HG02870 (cell line): Measurements from ENCODE around the gene ACSF2.
"Not testable (repeated sequence)": the region's sequence is repeated elsewhere in the genome, so short reads cannot be mapped to it uniquely, and the experiment has no call there.

Experiments
- ATAC-seq: cut with Tn5 transposase; IDR thresholded peaks from one replicate; pipeline ENCODE4 v1.9.1; 2021; ENCODE audit warnings: mild to moderate bottlenecking, moderate library complexity; ENCODE audit not compliant: unreplicated experiment

Gene ACSF2, protein sequence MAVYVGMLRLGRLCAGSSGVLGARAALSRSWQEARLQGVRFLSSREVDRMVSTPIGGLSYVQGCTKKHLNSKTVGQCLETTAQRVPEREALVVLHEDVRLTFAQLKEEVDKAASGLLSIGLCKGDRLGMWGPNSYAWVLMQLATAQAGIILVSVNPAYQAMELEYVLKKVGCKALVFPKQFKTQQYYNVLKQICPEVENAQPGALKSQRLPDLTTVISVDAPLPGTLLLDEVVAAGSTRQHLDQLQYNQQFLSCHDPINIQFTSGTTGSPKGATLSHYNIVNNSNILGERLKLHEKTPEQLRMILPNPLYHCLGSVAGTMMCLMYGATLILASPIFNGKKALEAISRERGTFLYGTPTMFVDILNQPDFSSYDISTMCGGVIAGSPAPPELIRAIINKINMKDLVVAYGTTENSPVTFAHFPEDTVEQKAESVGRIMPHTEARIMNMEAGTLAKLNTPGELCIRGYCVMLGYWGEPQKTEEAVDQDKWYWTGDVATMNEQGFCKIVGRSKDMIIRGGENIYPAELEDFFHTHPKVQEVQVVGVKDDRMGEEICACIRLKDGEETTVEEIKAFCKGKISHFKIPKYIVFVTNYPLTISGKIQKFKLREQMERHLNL

DNA sequence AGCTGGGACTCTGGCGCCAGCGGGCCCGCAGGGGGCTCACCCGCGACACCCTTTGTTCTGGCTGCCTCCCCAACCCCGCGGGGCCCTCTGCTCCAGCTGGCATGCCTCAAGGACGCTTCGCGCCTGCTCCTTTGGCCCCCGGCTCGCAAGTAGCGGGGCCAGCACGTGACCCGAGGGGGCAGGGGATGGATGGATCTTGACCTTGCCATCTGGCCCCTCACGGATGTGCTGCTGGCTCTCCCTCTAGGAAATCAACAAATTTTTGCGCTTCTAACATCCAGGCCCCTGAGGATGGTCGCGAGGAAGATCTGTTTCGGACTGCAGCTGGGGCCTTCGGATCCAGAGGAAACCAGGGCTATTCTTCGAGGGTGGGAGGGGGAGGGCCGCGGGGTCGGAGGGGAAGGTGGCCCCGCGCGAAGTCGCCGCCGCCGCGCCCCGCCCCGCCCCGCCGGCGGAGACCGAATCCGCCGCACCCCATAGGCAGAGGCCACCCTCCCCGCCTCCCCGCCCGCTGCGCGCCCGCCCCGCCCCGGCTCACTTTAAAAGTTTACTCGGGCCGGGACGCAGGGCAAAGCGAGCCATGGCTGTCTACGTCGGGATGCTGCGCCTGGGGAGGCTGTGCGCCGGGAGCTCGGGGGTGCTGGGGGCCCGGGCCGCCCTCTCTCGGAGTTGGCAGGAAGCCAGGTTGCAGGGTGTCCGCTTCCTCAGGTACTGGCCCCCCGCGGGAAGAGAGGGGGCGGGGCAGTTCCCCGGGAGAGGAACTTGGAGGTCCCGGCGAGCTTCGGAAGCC, at the start of gene ACSF2:
Gene ACSF2 (plus strand): TSS at position 537 of the 790 bp plus-strand sequence. CDS start 44 bp downstream, at position 581.
- ATAC-seq, result no peak

DNA sequence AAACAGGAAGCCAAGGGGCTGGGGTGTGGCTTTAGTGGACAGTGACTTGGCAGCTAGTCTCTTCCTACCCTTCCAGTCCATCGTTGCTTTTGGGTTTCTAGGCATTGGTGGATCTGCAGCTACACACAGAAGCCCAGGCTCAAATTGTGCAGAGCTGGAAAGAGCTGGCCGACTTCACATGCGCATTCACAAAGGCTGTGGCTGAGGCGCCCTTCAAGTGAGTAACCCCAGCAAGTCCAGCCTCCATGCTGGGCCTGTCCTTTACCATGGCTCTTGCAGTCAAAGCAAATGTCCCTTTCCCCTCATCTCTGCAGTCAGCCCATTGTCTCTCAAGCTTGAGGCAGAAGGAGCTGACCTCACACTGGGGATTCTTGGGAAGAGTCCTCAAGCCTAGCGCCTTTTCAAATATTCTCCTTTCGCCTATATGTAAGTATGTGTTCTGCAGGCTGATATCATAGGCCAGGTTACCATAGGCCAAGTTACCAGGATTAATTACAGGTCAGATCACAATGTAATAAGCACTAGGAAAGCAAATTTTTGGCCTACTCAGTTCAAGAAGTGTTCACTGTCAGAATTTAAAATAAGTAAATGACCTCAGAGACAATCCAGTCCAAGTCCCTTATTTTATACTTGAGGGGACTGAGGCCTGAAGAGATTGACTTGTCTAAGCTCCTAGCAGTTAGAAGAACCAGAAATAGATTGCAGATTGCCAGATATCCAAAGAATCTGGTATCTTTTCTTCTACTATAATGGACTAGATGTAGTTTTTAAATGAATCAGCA, 46.5 kb upstream of the ACSF2 start:
- no peak for ATAC-seq

- no peak for ATAC-seq
Measured at GRCh38 chr17:50380369-50381259, 45.4 kb upstream of the ACSF2 start.

DNA sequence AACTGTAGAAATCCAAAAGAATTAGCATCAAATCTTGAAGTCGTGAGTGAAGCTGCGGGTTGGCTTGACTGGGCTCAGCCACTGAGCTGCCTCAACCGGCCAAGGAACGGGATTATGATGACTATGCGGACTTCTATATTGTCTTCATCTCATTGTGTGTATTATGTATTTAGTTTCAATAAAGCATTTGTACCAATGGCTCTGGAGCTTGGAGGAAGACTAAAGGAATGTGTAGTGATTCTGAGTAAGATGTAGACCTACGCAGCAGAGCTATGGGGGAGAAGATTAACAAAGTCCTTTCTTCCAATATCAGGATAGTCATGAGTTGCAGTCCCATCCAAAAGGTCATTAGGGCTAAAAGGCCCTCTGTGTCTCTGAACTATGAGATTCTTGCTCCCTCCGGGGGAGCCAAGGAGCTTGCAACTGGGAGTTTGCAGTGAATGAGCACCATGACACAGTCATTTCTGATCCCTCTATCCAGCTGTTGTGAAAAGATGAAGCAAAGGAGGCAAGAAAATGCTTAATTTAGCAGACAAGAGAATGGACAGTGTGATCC, 44.7 kb upstream of the ACSF2 start:
- no peak for ATAC-seq

- ATAC-seq, result no peak
Measured at GRCh38 chr17:50381920-50382319, 44.1 kb upstream of the ACSF2 start.

DNA sequence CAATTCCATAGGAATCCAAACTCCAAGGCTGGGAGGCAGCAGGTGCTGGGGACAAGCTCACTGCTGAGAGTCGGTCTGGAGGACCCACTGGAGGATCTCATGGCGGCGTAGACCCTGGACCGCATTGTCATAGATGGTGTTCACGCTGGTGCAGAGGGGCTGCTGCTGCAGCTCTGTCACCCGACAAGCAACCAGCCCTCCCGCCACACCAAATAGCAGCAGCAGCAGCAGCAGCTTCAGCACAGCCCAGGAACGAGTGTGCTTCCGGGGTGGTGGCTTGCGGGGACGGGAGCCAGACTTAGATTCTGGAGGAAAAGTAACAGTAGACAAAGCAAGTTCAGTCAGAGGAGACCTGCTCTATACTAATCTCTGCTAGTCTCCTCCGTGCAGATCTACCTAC, 43.1 kb upstream of the ACSF2 start:
- ATAC-seq, result no peak

- ATAC-seq, result no peak
Measured at GRCh38 chr17:50386510-50386909, 39.5 kb upstream of the ACSF2 start.

DNA sequence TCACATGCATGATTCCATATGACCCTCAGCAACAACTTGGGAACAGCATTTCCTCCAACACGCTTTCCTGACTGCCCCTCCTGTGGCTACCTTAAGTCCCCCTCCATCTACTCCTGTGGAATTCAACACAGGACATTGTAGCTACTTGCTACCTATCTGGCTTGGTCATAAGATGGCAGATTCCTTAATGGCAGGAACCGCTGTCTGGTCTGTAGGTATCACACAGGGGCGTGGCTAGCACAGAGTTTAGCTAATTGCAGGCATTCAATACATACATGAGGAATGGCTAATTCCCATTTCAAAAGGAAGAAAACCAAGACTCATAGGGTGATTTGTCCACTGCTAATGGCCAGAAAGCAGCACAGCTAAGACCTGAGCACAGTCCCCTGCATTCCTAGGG, 37.3 kb upstream of the ACSF2 start:
- ATAC-seq, result no peak

- ATAC-seq, result no peak
Measured at GRCh38 chr17:50389534-50389933, 36.5 kb upstream of the ACSF2 start.

DNA sequence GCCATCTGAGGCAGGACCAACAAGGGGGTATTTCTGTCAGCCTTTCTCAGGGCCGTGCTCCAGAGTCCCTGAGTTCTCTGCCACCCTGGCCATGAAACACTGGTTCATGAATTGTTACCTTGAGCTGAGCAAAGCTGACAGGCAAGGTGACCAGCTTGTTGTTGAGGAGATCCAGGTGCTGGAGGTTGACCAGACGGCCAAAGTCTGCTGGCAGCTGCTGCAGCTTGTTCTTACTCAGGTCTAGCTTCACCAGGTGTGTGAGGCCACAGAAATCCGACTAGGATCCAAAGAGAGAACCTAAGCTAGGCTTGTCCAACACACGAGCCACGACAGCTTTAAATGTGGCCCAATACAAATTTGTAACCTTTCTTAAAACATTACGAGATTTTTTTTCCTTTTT, 33.4 kb upstream of the ACSF2 start:
- ATAC-seq, result no peak

DNA sequence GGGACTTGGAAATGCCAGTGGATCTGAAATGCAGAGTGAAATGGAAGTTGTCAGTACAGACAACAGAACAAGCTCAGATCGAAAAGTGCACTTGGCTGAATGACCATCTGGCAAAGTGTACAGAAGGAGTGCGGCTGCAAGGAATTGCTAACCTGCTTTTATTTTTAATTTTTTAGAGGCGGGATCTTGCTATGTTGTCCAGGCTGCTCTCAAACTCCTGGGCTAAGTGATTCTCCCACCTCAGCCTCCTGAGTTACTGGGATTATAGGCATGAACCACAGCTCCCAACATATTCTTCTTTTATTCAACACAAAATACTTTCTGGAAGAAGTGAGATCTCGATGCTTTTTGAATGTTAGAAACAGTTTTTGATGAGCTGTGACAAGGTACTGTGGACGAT, 32.3 kb upstream of the ACSF2 start:
- no peak for ATAC-seq

GRCh38 chr17:50394711-50395110, 31.3 kb upstream of the ACSF2 start:
- ATAC-seq, result no peak

- ATAC-seq, result no peak
Measured at GRCh38 chr17:50396261-50397110, 29.5 kb upstream of the ACSF2 start.

- peak; percentile 88 for ATAC-seq
Measured at GRCh38 chr17:50397111-50397918, 28.7 kb upstream of the ACSF2 start, which contains the start of gene LRRC59. Gene LRRC59, minus strand, starts transcription at chr17:50397523. Its CDS starts 206 bp downstream, at chr17:50397317.

DNA sequence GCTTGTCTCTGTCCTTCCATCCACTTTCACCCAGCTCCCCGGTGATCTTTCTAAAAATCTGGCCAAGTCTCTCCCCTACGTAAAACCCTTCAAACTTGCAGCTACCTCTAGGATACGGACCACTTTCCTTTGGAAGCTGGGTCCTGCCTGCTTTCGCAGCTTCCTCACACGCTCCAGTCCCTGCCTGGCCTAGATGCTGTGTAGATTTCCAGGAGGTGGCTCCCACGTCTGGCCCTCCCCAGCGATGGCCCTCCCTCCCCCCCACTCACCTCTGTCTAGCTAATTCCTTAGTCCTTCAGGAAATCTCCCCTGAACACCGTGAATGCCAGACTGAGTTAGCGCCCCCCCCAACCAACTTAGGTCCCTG, 28.1 kb upstream of the ACSF2 start:
- no peak for ATAC-seq

- not testable (repeated sequence) for ATAC-seq
Measured at GRCh38 chr17:50398672-50399071, 27.3 kb upstream of the ACSF2 start.

- not testable (repeated sequence) for ATAC-seq
Measured at GRCh38 chr17:50399591-50399990, 26.4 kb upstream of the ACSF2 start.

GRCh38 chr17:50405351-50405750, 20.7 kb upstream of the ACSF2 start:
- not testable (repeated sequence) for ATAC-seq
